Lower leg skin (tissue), 4 donors: ENCODE measurements around the gene KCNE1. TPM values are rescaled to one million over a fixed set of nuclear protein-coding genes. Genes with fewer than 3 reads are reported as not detected.

Source experiments
- DNase-seq, 2 donors: peaks; one replicate each; pipeline ENCODE4 v3.0.0-alpha.2; 2019; ENCODE audit warnings: low spot score in 2 of 2
- H3K4me3 ChIP-seq: fragments of 200-600 bp; sonication (generic); 2 replicates; pipeline ENCODE4 v1.5.1; 2017; ENCODE audit warnings: mild to moderate bottlenecking, low read depth; ENCODE audit not compliant: poor library complexity, severe bottlenecking
- POLR2A ChIP-seq, 2 donors: fragments of 450-650 bp; IDR thresholded peaks; one replicate each; pipeline ENCODE4 v1.6.1; 2016 to 2017; ENCODE audit warnings: antibody characterized with exemption in 2 of 2, mild to moderate bottlenecking in 1 of 2, moderate library complexity in 1 of 2
- WGBS, 2 donors: methylation state at CpG; one replicate each; pipeline ENCODE4 v1.1.5; 2018; 5-methylcytosine and 5-hydroxymethylcytosine counted together
- intact Hi-C: fragments of 100-400 bp; cut with DNase I; formaldehyde crosslinking; loops from one replicate; pipeline ENCODE4 v1.15.0; 2023; ENCODE audit warnings: low total_unique reads
- total RNA-seq, 4 donors: library from RNA; depleted of rRNA; stranded (reverse); fragments of >200 nt; gene quantifications; one replicate each; pipeline ENCODE4 v1.1.0, GENCODE V29; 2016
- TF ChIP-seq, protein P1 (sequence below), 3 donors: fragments of 450-650 bp; IDR thresholded peaks; one replicate each; pipeline ENCODE4 v1.5.1; 2016; ENCODE audit warnings: antibody characterized with exemption in 3 of 3, mild to moderate bottlenecking in 3 of 3, moderate library complexity in 2 of 3

The KCNE1 gene
- total RNA-seq, 4 donors from 2014 or later = 0.13 to 1.4 (median 0.64) TPM

DNA sequence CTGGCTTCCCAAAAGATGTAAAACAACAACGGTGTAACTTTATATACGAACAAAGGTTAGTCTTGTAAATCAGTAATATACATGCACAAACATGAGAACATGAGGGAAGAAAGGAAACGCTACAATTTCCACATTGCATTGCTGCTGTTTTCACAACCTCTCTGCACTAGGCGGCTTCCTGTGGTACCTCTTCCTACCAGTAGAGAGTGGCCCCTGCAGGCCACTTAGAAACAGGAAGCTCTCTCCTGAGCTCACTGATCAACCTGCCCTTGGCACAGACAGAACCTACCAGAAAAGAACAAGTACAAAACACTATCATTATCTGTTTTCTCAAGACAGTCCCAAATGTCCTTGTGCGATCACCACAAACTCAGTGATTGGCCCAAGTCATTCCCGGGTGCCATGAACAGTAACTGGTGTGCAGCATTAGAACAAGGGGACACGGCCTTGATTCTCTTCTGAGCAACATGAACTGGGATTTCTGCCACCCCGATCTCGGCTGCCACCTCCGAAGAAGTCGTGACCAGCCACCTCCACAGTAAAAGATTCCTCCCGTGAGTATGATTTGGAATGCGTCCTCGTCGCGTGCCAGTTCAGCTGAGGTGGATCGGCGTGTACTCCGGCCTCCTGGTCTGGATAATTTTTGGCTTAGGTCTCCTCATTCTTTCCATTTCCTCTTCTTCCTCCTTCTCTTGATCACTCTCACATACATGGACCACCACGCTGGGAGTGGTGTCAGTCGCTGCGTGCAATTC is 5.7 kb upstream of the KCNE1 start:
- intact Hi-C loops = no loop called here
- TF ChIP-seq POLR2A (IDR thresholded peaks at IDR 0.05) = no peak
- TF ChIP-seq, protein P1, sequence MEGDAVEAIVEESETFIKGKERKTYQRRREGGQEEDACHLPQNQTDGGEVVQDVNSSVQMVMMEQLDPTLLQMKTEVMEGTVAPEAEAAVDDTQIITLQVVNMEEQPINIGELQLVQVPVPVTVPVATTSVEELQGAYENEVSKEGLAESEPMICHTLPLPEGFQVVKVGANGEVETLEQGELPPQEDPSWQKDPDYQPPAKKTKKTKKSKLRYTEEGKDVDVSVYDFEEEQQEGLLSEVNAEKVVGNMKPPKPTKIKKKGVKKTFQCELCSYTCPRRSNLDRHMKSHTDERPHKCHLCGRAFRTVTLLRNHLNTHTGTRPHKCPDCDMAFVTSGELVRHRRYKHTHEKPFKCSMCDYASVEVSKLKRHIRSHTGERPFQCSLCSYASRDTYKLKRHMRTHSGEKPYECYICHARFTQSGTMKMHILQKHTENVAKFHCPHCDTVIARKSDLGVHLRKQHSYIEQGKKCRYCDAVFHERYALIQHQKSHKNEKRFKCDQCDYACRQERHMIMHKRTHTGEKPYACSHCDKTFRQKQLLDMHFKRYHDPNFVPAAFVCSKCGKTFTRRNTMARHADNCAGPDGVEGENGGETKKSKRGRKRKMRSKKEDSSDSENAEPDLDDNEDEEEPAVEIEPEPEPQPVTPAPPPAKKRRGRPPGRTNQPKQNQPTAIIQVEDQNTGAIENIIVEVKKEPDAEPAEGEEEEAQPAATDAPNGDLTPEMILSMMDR (IDR thresholded peaks at IDR 0.05) = no peak
- H3K4me3 ChIP-seq = no peak overlapping the region
- DNase-seq = no peak
- 80 to 88% methylated on average over 22 of the region's 22 CpGs for WGBS, 2 donors

DNA sequence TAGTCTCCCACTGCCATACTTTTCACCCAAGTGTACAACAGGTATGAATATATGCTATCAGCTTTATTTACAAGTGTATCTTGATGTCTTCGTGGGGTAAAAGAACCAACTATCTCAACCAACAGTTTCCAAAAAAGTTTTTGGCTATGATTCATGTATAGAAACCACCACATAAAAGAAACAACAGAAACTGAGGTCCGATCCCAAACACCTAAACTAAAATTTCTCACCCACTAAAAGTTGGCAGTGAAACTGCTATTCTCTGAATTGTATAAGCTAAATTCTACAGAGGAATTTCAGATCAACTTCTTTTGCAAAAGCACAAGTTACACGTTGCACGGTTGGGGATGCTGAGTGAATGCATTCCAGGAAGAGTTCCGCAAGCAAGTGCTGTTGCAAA is 5.0 kb upstream of the KCNE1 start:
- TF ChIP-seq, protein P1 (IDR thresholded peaks at IDR 0.05) = no peak
- no peak for TF ChIP-seq POLR2A (IDR thresholded peaks at IDR 0.05)
- intact Hi-C loops = no loop called here
- DNase-seq = no peak
- no peak overlapping the region for H3K4me3 ChIP-seq
- WGBS, 2 donors = 77 to 81% methylated on average over 5 of the region's 5 CpGs

DNA sequence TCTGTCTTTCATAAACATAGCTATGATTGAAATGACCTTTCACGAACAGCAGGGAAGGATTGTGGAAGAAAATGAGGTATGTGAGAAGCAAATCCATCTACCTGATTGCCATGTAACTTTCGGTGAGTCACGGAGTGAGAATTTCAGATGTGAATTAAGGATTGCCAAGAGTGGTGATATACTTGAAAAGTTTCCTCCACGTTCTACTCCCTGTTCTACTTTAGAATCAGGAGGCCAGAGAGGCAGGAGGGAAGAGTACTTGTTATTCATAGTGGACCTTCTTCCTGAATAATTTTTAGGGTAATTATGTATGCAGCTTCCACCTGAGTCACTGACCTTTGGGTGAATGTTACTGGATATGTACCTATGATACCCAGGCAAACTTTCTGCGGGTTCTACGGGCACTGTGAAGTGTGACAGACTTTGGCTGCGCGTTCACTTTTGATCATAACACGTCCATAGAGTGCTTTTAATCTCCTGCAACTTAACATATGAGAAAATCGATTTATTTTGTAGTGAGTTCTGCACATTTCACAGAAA is 2.6 kb upstream of the KCNE1 start:
- WGBS, 2 donors = 87 to 93% methylated on average over 10 of the region's 10 CpGs
- intact Hi-C loops = no loop called here
- TF ChIP-seq POLR2A (IDR thresholded peaks at IDR 0.05) = no peak
- TF ChIP-seq, protein P1 (IDR thresholded peaks at IDR 0.05) = no peak
- no peak for DNase-seq
- H3K4me3 ChIP-seq = no peak overlapping the region

DNA sequence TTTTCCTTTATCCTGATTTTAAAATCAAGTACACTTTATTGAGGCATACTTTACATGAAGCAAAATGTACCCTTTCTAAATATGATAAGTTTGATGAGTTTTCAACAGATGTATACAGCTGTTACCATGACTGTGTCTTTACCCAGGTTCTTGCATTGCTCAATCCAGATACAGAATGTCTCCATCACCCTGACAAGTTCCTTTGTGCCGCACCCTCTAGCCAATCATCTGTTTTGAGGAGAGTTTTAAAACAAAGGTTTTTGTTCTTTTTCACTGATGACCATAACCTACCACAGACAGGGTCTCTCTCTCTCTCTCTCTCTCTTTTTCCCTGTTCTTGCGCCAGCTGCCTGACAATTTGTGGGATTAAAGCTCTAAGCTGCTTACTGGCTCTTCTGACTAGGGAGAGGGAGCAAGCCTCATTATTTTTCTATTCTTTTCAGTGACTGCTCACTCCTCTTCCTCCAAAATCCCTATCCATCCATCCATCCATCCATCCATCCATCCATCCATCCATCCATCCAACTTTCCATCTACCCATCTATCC is 1.2 kb upstream of the KCNE1 start:
- H3K4me3 ChIP-seq = no peak overlapping the region
- 90 to 95% methylated on average over 2 of the region's 2 CpGs for WGBS, 2 donors
- TF ChIP-seq, protein P1 (IDR thresholded peaks at IDR 0.05) = no peak
- TF ChIP-seq POLR2A (IDR thresholded peaks at IDR 0.05) = no peak
- DNase-seq = no peak
- intact Hi-C loops = no loop called here

DNA sequence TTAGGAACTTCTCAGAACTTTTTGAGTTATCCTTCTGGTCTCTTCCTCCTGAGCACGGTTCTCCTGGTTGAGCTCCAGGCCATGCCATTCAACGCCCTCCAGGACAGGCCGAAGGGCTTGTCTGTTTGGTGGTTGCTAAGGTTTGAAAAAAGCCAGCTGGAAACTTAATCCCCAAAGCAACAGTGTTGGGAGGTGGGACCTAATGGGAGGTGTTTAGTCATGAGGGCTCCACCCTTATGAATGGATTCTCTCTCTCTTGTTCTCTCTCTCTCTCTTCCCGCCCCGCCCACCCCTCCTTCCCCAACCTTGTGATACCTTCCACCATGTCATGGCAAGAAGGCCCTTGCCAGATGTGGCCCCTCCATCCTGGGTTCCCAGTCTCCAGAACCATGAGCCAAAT is 829 bp downstream of the KCNE1 start:
- intact Hi-C loops = no loop called here
- TF ChIP-seq POLR2A (IDR thresholded peaks at IDR 0.05) = no peak
- TF ChIP-seq, protein P1 (IDR thresholded peaks at IDR 0.05) = no peak
- 45 to 58% methylated on average over 5 of the region's 5 CpGs for WGBS, 2 donors
- DNase-seq = no peak
- no peak overlapping the region for H3K4me3 ChIP-seq
